Neural cell (in vitro differentiated cells): ENCODE measurements around the gene TMEM132C.

Source experiments
- EP300 ChIP-seq: fragments of 450-650 bp; conservative IDR thresholded peaks from 2 replicates; pipeline ENCODE4 v1.6.1; 2014; ENCODE audit warnings: antibody characterized with exemption, mild to moderate bottlenecking, moderate library complexity; ENCODE audit not compliant: poor library complexity, severe bottlenecking
- POLR2AphosphoS5 ChIP-seq: IDR thresholded peaks from 2 replicates; pipeline ENCODE4 v1.6.1; 2012

DNA sequence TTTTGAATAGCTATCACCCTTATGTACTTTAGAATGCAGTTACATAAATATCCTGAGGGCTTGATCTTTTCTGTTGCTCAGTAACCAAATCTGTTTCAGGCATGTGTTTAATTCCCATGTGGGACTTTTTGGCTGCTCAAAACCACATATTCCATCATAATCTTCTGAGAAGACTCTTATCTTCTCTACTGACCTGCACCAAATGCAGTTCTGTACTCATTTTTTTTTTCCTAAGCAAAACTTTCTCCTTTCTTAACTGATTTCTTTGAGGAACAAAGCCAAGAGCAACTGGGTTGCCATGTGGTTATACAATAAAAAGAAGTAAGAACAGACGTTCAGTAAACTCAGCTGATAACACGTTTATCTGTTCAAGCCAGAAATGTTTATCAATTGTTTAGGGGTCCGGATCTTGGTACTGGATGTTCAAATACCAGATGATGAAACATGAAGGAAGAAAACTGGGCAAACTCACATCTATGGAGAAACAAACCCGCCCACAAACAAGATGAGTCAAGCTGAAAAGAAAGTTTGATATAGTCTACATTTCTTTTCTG, 50.1 kb downstream of the TMEM132C start:
- TF ChIP-seq POLR2AphosphoS5, result no peak
- TF ChIP-seq EP300, result no peak
